GM18861 (cell line): ENCODE measurements around the gene TTLL6.
"Not testable (repeated sequence)": the region's sequence is repeated elsewhere in the genome, so short reads cannot be mapped to it uniquely, and the experiment has no call there.

Source experiments
- ATAC-seq: cut with Tn5 transposase; IDR thresholded peaks from one replicate; pipeline ENCODE4 v1.9.1; 2021; ENCODE audit not compliant: unreplicated experiment

TTLL6 gene

DNA sequence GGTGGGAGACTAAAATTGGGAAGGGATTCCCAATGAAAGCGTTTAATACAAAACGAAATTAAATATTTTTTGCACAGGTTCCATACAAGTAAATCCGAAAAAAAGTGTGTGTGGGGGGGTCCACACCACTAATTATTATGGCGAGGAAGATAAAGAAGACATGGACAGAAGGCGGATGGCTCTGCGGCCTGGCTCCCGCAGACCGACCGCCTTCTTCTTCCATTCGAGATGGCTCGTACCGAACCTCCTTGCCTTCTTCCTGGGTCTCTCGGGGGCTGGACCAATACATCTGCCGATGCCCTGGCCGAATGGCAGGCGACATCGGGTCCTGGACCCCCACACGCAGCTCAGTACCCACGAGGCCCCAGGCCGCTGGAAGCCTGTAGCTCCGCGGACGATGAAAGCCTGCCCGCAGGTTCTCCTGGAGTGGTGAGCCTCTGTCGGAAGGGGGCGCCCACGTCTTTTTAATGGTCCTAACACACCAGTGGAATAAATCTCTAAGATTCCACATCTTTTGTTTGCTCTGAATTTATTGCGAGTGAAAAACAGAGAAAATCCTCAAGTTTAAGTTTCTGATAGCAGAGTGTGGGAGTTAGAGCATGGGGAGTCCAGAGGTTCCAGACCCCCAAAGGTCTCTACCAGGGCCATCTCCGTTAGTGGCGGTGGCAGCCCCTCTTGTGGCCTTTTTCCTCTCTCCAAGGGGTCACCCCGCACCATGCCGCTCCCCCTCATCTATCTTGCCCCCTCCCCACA is 92.6 kb downstream of the TTLL6 start:
- ATAC-seq, result no peak

DNA sequence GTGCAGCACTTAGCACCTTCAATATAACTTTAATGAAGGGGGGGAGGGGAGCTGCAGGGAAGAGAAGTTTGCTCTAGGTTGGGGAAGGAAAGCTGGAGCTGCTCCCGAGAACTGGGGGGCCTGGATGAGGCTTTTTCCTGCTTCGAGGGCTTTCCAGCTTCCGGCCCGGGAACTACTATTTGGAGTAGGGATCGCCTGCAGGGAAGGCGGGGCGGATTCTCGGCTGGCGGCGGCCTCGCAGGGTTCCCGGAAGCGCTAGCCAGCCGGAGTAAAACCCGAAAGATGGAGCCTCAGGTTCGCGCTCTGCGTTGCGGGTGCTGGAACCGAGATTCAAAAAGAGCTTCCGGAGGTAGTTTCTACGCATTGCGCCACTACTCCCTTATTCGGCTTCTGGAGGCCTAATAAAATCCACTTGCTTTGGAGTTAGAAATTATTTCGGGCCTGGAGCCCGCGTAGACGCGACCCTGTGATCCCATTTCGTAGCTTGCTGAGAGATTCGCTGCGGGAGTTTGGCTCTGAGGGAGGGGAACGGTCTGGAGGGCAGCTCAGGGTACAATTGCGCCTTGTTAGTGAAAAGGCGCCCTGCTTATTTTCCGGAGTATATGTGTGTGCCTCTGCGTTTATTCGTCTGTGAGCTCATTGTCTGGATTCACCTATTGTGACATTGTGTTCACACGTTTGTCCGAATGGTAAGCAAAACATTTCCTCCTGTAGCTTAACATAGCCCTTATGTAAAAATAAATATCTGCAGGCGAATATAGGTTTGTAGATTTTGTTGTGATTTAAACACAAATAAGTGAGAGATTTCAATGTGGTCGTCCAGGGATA is 93.4 kb downstream of the TTLL6 start:
- no peak for ATAC-seq

DNA sequence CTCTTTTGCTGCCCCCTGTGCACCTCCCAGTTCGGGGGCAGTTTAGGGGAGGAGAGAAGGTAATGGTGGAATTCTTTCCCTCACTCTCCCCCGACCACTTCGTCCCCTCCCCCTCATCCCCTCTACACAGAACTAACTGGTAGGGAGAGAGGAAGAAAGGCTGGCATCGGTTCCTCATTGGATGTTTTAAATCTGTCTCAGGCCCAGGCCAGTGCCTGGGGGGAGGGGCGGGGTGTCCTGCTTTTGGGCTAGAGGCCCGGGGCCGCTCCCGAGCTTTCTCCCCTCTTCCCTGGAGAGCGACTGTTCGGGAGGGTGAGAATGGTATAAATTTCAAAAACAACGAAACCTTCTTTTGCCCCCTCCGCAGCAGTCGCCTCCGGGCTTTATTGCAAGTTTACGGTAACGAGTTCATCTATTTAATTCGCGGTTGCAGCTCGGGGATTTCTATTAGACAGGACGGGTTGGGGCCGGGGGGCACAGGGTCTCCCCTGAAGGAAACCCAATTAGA is 94.1 kb downstream of the TTLL6 start, which contains the start of gene PRAC2:
TSS of gene PRAC2 (plus strand) at position 271 of the 508 bp plus-strand sequence. CDS start 1,226 bp downstream, outside the sequence.
- ATAC-seq, result no peak

DNA sequence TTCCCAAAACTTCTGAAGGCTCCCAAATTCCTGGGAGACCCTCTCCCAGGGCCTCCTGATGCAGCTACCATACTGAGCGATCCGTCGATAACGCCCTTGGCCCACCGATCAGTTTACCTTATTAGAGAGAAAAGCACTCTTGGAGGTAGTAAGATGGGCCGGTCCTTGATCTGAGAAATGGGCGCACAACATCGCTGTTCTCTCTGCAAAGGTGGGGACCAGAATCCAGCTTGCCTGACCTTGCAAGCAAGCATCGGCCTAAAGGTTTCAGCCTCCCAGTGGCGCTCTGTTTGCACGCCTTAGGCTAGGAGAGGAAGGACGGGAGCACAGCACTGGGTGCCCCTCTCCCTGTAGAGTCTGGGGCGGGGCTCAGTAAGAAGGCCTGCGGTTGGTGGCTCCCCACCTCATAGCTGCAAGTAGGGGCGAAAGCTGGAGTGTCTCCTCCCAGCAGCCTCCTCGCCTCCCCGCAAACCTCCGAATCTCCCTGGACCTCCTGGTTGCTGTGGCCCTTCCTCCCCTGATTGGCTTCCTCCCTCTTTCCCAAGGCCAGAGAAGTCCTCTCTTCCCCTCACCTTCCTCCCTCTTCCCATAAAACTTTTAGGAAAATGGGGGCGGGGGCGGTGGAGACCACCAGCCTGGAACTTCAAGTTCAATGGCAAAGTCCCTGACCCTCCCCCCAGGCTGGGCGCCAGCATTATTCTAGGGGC is 94.7 kb downstream of the TTLL6 start, which contains the start of gene PRAC1:
TSS of gene PRAC1 (minus strand) at position 318 of the 707 bp plus-strand sequence. CDS start at position 192, 126 bp downstream.
- no peak for ATAC-seq

DNA sequence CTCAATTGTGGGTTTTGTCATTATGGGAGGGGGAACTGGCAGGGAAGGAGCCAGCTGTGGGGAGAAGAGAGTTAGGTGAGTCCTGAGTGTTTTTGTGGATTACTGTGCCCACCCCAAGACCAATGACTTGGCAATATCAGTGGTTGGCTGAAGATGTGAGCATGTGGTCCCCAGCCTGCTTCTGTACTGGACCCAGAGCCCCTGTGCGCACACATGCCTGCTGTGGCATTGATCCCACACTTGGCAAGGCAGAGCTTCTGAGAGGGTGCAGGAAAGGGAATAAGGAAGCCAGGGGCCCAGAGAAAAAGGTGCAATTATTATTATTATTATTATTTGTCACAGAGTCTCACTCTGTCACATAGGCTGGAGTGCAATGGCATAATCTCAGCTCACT is 96.0 kb downstream of the TTLL6 start:
- ATAC-seq, result no peak

DNA sequence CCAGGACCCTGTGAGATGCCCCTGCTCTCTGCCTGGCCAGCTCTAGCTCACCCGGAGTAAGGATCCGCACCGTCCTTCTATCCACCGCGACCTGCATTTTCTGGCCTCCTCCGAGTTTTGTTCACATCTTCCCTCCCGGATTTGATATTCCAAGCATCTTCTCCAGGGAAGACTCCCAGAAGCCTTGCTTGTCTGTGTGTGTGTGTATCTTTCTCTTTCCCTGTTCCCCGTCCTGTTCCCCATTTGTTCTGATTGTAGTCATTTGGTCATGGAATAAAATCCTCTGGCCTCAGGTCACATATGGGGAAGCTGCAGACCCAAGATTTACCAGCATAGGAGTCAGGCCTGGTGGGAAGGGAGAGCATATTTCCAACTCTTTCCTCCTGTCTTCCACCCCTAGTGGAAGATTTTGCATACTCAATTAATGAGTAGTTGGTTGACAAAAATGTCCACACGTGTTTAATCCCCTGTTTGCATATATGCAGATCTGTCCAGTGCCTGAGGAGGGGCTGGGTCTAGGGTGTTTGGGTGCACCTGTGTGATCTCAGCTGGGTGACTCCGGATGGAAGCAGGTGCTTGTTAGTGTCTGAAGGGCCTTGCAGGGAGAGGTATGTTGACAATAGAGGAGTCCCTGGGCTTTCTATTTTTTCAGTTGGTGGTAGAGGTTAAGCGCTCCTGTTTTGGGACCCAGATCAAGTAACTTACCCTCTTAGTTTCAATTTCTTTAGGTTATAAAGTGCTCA is 96.6 kb downstream of the TTLL6 start:
- no peak for ATAC-seq

DNA sequence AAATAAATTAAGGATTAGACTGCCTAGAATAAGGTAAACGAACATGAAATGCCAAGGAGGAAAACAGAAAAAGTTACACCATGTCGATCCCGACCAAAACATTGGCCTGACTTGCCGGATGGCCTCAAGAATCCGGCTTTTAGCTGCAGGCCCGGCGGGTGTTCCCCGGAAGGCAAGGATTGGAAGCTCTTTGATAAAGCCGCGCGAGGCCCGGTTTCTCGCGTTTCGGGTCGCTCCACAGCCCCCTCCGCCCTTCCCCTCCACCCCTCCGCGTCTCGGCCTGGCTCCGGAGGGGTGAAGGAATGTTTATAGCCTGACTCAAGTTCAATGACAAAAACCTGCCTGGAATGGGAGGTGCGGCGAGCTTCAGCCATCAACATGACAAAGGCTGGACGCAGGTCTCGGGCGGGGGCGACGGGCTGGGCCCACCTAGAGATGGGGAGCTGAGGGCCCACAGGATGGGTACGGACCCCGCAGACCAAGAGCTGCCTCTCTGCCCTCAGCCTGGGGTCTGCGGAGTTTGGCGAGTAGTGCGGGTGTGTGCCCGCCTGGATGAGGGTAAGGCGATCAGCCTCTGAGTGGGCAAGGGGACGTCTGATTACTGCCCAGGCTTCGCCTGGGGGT is 97.3 kb downstream of the TTLL6 start:
- ATAC-seq, result no peak

DNA sequence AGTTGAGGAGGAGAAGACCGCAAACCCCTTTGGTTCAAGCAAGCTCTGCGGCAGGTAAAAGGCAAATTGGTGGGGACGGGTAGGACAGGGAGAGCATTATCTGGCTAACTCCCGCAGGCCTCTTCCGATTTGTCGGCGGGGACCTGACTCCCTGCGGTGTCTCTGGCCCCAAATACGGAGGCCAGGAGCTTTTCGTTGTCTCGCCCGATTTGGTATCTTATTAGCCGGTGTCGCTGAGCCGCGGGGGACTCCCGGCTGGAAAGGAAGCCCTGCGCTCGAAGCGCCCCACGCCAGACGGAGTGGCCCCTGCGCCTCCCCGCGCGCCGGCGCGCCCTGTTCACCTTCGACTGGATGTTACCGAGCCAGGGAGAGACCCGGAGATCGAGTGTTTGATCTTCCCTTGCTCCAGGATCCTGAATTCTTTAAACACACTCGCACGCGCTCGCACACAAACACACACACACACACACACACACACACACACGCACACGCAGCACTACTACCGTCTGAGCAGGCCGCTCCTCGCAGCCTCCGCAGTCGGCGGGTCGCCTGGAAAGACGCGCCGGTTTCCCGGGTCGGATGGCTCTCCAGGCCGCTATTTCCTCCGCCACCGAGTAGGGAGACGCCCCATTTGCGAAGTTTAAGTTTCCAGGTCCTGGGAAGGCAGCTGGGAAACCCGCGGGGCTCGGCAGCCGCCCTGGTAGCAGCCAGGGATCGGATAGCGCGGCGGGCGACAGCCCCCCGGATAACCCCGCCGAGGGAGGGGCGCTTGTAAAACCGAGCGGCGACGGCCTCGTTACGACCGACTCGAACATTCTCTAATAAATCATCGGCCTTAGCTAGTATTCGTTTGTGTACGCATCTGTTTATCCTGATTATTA is 98.0 kb downstream of the TTLL6 start:
- no peak for ATAC-seq

DNA sequence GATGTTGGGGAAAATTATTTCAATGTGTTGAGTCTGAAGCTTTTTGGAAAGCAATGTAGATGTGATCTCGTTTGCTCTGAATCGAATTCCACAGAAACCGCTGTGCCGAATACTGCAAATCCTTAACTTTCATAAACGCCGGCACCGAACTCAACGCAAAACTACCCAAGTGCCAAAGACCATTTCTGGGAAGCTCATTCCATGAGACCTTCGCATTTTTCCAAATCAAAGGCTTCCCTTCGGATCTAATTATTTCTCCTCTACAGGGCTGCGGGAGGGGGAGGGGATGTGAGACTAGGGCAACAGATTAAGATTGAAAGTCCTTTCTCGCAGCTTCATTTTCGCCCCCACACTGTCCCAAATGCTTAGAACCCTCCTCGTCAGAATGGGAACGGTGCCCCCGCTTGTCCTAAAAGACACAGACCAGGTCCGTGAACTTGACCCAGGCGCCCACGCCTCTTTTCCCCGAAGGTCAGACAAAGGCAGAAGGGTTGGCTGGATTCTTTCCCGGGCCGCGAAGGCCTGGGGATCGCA is 98.7 kb downstream of the TTLL6 start:
- ATAC-seq, result no peak

DNA sequence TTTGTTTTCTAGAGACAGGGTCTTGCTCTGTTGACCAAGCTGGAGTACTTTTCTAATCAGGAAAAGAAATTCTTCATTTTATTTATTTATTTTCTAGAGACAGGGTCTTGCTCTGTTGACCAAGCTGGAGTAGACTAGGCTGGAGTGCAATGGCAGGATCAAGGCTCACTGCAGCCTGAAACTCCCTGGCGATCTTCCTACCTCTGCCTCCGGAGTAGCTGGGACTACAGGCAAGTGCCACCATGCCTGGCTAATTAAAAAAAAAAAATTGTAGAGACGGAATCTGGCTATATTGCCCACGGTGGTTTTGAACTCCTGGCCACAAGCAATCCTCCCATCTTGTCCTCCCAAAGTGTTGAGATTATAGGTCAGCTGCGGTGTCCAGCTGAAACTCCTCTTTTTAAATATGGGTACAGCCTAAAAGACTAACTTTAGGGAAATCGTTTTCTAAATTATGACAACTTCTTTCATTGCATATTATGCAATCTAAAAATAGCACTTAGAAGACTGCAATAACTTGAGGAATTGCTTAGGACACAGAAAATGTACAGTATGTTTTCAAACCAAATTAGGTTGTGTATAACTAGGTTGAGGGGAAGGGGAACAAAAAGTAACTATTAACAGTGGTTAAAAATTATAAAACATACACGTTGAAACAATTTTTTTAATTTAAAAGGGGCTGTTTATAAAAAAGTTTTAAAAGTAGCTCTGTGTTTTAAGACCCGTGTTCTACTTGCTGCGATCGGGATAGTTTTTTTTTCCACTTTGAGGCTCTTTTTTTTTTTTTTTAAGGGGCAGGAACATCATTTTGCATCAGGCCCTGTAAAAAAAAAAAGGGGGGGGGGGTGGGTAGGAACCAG is 99.4 kb downstream of the TTLL6 start:
- no peak for ATAC-seq

DNA sequence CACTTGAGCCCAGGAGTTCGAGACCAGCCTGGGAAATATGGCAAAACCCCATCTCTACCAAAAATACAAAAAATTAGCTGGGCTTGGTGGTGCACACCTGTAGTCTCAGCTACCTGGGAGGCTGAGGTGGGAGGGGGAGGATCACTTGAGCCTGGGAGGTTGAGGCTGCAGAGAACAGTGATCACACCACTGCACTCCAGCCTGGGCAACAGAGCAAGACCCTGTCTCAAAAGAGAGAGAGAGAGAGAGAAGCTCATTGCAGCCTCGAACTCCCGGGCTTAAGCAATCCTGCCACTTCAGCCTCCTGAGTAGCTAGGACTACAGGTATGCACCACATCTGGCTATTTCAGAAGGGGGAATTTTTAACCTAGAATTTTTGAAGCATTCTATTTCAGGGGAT is 100.5 kb downstream of the TTLL6 start:
- ATAC-seq, result not testable (repeated sequence)

DNA sequence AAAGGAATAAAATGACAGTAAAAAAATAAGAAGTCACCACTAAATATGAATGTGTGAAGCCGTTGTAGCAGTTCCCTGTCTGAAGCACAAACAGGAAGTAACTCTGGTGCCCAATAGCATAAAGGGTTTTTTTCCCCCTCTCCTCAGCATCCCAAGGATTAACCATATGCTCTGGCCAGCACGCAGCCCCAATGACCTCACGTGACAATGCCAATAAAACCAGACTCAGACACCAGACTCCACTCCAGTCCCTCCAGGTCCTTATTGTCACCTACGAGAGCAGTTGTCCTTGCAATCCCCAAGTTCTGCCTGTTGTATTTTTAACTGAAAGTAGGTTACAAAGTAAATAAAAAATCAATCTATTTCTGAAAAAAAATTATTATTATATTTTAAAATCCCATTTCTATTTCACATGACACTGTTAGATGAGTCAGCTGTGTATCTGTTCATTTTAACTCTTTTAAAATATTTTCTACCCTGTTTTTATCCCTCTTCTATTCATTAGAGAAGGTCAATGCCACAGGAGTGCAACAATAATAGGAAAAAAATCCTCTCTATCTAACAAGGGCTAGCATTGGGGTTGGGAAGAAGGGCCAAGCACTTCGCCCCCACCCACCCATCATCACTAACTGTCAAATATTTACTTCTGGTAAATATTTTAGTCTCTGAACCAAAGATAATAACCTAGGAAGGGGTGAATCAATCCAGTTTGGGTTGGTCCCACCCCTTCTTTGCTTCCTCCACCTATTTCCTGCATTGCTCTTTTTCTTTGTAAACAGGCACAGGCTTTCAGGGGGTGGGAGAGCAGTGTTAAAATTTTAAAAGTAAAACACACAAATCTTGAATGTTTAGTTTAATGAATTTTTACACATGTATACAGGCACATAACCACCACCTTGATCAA is 101.3 kb downstream of the TTLL6 start:
- ATAC-seq, result no peak
